ENCODE data around the gene PKM.

PKM gene

DNA sequence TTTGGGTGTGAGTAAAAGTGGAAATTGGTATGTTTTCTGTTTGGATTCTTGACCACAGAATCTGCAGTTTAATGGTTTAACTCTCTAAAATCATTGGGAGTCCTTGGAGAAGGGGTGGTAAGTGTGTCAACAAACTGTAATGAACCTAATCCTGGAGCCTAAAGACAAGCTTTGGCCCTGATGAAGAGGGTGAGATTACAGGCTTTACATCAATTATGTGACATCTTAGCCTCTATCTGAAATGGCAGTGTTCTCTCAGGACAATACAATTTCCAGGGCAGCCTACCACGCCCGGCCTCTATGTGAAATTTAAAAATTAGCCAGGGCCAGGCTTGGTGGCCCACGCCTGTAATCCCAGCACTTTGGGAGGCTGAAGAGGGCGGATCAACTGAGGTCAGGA is 4.3 kb upstream of the PKM start:
- Histone ChIP-seq H3K4me3 (ENCODE audit: low read depth, low read length) (no peak overlapping the region), H3K27ac (ENCODE audit: low read depth, low read length) (no peak overlapping the region), H3K9ac (ENCODE audit: low read length) (no peak overlapping the region), H3K9me3 (ENCODE audit: control insufficient read depth, insufficient read depth, low read depth, low read length) (no peaks in the 10 kb centered on the region), H3K4me1 (ENCODE audit: control insufficient read depth, insufficient read depth, low read length) (peaks cover 29% of the 10 kb centered on the region), H3K27me3 (ENCODE audit: control insufficient read depth, insufficient read depth, low read length) (peaks cover 17% of the 10 kb centered on the region; the same call in 1 of the 2 replicates), H3K36me3 (ENCODE audit: control insufficient read depth, insufficient read depth, low read length) (peaks cover 5% of the 10 kb centered on the region; the same call in 1 of the 2 replicates)

DNA sequence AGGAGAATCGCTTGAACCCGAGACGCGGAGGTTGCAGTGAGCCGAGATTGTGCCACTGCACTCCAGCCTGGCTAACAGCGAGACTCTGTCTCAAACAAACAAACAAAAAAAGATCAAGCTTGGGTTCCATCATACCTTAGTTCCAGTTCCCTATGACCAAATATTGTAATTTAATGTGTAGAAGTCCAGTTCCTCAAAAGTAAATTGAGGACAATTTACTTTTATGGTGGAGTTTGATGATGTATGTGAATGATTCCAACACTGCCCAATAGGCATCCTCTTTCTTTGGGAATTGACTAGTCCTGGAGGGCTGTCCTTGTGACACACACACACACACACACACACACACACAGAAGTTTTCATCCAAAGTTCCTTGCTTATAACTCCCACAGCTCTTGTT is 2.8 kb upstream of the PKM start:
- H3K4me1 ChIP-seq (ENCODE audit: control insufficient read depth, insufficient read depth, low read length): peaks cover 36% of the 10 kb centered on the region
- H3K9me3 ChIP-seq (ENCODE audit: control insufficient read depth, insufficient read depth, low read depth, low read length): no peaks in the 10 kb centered on the region
- H3K27me3 ChIP-seq (ENCODE audit: control insufficient read depth, insufficient read depth, low read length): peaks cover 17% of the 10 kb centered on the region; the same call in 1 of the 2 replicates
- H3K9ac ChIP-seq (ENCODE audit: low read length): no peak overlapping the region
- no peak overlapping the region for H3K4me3 ChIP-seq (ENCODE audit: low read depth, low read length)
- no peak overlapping the region for H3K27ac ChIP-seq (ENCODE audit: low read depth, low read length)
- peaks cover 6% of the 10 kb centered on the region; the same call in 1 of the 2 replicates for H3K36me3 ChIP-seq (ENCODE audit: control insufficient read depth, insufficient read depth, low read length)

GRCh38 chr15:72231833-72232478 is 966 bp upstream of the PKM start:
- Histone ChIP-seq H3K27me3 (ENCODE audit: control insufficient read depth, insufficient read depth, low read length) (peaks cover 17% of the 10 kb centered on the region; the same call in 1 of the 2 replicates), H3K9ac (ENCODE audit: low read length) (peak overlapping the region; percentile 85), H3K9me3 (ENCODE audit: control insufficient read depth, insufficient read depth, low read depth, low read length) (no peaks in the 10 kb centered on the region), H3K36me3 (ENCODE audit: control insufficient read depth, insufficient read depth, low read length) (peaks cover 6% of the 10 kb centered on the region; the same call in 1 of the 2 replicates), H3K27ac (ENCODE audit: low read depth, low read length) (peak overlapping the region; percentile 54; the same call in 1 of the 2 replicates), H3K4me3 (ENCODE audit: low read depth, low read length) (peak overlapping the region; percentile 100), H3K4me1 (ENCODE audit: control insufficient read depth, insufficient read depth, low read length) (peaks cover 41% of the 10 kb centered on the region)

DNA sequence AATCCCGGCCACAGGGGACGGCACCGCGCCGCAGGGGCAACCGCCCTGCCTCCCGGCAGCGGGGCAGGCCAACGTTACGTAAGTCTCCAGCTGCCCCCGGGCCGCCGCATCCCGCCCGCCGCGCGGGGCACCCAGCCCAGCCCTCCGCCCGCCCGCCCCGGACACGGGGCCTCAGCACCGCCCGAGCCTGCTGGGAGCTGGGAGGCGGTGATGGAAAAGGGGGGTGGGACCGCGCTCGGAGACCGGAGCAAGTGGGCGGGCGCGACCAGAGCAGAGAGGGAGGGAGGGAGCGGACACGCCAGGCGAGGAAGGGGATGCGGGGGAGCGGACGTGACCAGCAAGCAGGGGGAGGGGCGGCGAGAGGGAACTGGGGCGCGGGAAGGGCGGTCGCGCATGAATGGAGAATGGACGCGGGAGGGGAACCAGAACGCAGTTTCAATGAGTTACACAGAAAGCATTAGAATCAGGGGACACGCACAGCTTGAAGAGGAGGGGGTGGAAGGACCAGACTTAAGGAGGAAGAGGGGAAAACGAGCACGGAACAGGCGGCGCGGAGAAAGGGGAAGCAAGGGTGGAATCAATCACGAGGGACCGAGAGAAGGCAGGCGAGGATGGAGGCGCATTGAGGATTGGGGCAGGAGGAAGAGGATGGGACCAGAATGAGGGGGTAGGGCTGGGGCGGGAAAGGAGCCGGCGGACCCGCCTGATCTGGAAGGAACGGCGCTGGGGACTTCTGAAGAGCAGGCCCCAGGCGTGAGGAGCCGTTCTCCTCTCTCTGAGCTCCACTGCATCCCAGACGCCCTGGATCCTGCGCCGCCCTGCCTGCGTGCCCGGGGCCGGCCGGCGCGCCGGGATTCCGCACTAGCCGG is 559 bp downstream of the PKM start:
- Histone ChIP-seq H3K27ac (ENCODE audit: low read depth, low read length) (peak overlapping the region; percentile 86; the same call in 1 of the 2 replicates), H3K9me3 (ENCODE audit: control insufficient read depth, insufficient read depth, low read depth, low read length) (no peaks in the 10 kb centered on the region), H3K36me3 (ENCODE audit: control insufficient read depth, insufficient read depth, low read length) (peaks cover 13% of the 10 kb centered on the region; the same call in 1 of the 2 replicates), H3K4me3 (ENCODE audit: low read depth, low read length) (peak overlapping the region; percentile 100), H3K27me3 (ENCODE audit: control insufficient read depth, insufficient read depth, low read length) (peaks cover 17% of the 10 kb centered on the region; the same call in 1 of the 2 replicates), H3K4me1 (ENCODE audit: control insufficient read depth, insufficient read depth, low read length) (peaks cover 39% of the 10 kb centered on the region), H3K9ac (ENCODE audit: low read length) (peak overlapping the region; percentile 100)

- H3K4me3 ChIP-seq (ENCODE audit: low read depth, low read length): peak overlapping the region; percentile 100
- H3K27me3 ChIP-seq (ENCODE audit: control insufficient read depth, insufficient read depth, low read length): peaks cover 11% of the 10 kb centered on the region; the same call in 1 of the 2 replicates
- peaks cover 13% of the 10 kb centered on the region; the same call in 1 of the 2 replicates for H3K36me3 ChIP-seq (ENCODE audit: control insufficient read depth, insufficient read depth, low read length)
- peak overlapping the region; percentile 100 for H3K9ac ChIP-seq (ENCODE audit: low read length)
- peaks cover 39% of the 10 kb centered on the region for H3K4me1 ChIP-seq (ENCODE audit: control insufficient read depth, insufficient read depth, low read length)
- peak overlapping the region; percentile 86; the same call in 1 of the 2 replicates for H3K27ac ChIP-seq (ENCODE audit: low read depth, low read length)
- no peaks in the 10 kb centered on the region for H3K9me3 ChIP-seq (ENCODE audit: control insufficient read depth, insufficient read depth, low read depth, low read length)
Observed at GRCh38 chr15:72229947-72230196, 1.1 kb downstream of the PKM start.

- H3K4me1 ChIP-seq (ENCODE audit: control insufficient read depth, insufficient read depth, low read length): peaks cover 39% of the 10 kb centered on the region
- peaks cover 6% of the 10 kb centered on the region; the same call in 1 of the 2 replicates for H3K27me3 ChIP-seq (ENCODE audit: control insufficient read depth, insufficient read depth, low read length)
- H3K4me3 ChIP-seq (ENCODE audit: low read depth, low read length): peak overlapping the region; percentile 100
- no peaks in the 10 kb centered on the region for H3K9me3 ChIP-seq (ENCODE audit: control insufficient read depth, insufficient read depth, low read depth, low read length)
- H3K36me3 ChIP-seq (ENCODE audit: control insufficient read depth, insufficient read depth, low read length): peaks cover 16% of the 10 kb centered on the region
- H3K9ac ChIP-seq (ENCODE audit: low read length): peak overlapping the region; percentile 100
- peak overlapping the region; percentile 86; the same call in 1 of the 2 replicates for H3K27ac ChIP-seq (ENCODE audit: low read depth, low read length)
Observed at GRCh38 chr15:72229076-72229946, 1.7 kb downstream of the PKM start.

DNA sequence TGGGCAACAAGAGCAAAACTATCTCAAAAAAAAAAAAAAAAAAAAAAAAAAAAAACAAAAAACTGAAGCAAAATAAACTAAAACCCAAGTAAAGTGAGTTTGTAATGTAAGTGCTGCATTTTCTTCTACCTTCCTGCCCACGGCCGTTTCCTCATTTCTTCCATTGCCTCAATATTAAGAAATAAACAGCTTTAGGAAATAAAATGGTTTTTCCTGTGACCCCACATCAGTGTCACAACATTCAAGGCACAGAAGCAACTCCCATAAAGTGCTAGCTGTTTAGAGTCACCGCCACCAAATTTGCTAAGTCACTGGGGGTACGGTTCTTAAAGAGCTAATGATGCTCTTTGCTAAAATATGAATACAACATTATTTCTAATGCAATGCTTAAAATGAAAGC is 3.3 kb downstream of the PKM start:
- Histone ChIP-seq H3K4me1 (ENCODE audit: control insufficient read depth, insufficient read depth, low read length) (peaks cover 39% of the 10 kb centered on the region), H3K9ac (ENCODE audit: low read length) (peak overlapping the region; percentile 38), H3K27ac (ENCODE audit: low read depth, low read length) (peak overlapping the region; percentile 36; the same call in 1 of the 2 replicates), H3K9me3 (ENCODE audit: control insufficient read depth, insufficient read depth, low read depth, low read length) (no peaks in the 10 kb centered on the region), H3K36me3 (ENCODE audit: control insufficient read depth, insufficient read depth, low read length) (peaks cover 30% of the 10 kb centered on the region), H3K4me3 (ENCODE audit: low read depth, low read length) (peak overlapping the region; percentile 100; the same call in 1 of the 2 replicates), H3K27me3 (ENCODE audit: control insufficient read depth, insufficient read depth, low read length) (no peaks in the 10 kb centered on the region)

DNA sequence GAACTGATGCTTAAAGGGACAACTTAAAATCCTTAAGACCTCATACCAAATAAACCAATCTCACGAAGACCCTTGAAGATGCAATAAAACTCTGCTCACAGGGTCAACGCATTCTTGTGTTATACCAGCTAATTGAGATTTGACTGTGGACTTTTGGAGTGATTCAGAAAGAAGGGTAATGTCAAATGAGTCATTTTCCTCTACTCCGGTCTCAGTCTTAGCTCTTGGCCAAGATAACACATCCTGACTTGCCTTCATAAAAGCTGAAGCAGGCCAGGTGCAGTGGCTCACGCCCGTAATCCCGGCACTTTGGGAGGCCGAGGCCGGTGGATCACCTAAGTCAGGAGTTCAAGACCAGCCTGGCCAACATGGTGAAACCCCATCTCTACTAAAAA is 3.8 kb downstream of the PKM start:
- H3K9me3 ChIP-seq (ENCODE audit: control insufficient read depth, insufficient read depth, low read depth, low read length): no peaks in the 10 kb centered on the region
- H3K4me3 ChIP-seq (ENCODE audit: low read depth, low read length): peak overlapping the region; percentile 21; the same call in 1 of the 2 replicates
- H3K27ac ChIP-seq (ENCODE audit: low read depth, low read length): no peak overlapping the region
- no peak overlapping the region for H3K9ac ChIP-seq (ENCODE audit: low read length)
- peaks cover 35% of the 10 kb centered on the region for H3K4me1 ChIP-seq (ENCODE audit: control insufficient read depth, insufficient read depth, low read length)
- no peaks in the 10 kb centered on the region for H3K27me3 ChIP-seq (ENCODE audit: control insufficient read depth, insufficient read depth, low read length)
- H3K36me3 ChIP-seq (ENCODE audit: control insufficient read depth, insufficient read depth, low read length): peaks cover 35% of the 10 kb centered on the region

DNA sequence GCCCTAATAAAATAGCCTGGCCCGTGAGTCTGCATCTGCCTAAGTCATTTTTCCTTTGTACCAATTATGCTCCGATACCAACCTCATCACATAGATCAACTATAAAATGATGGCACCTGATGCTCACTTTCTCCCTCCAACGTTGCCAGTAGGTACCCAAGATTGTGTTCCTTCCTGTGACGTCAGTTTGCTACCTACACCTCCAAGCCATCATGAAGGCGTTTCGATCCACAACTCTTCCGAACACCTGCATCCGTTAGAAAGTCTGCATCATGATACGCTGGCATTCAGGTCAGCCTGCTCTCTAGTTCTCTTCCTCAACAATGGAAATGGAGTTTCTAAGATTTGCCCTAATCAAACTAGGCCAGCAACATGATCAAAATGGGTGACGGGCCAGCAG is 7.7 kb downstream of the PKM start:
- Histone ChIP-seq H3K9me3 (ENCODE audit: control insufficient read depth, insufficient read depth, low read depth, low read length) (no peaks in the 10 kb centered on the region), H3K27ac (ENCODE audit: low read depth, low read length) (no peak overlapping the region), H3K27me3 (ENCODE audit: control insufficient read depth, insufficient read depth, low read length) (no peaks in the 10 kb centered on the region), H3K9ac (ENCODE audit: low read length) (no peak overlapping the region), H3K36me3 (ENCODE audit: control insufficient read depth, insufficient read depth, low read length) (peaks cover 65% of the 10 kb centered on the region), H3K4me3 (ENCODE audit: low read depth, low read length) (no peak overlapping the region), H3K4me1 (ENCODE audit: control insufficient read depth, insufficient read depth, low read length) (peaks cover 21% of the 10 kb centered on the region)

GRCh38 chr15:72222393-72222792 is 8.6 kb downstream of the PKM start:
- Histone ChIP-seq H3K27me3 (ENCODE audit: control insufficient read depth, insufficient read depth, low read length) (no peaks in the 10 kb centered on the region), H3K4me1 (ENCODE audit: control insufficient read depth, insufficient read depth, low read length) (peaks cover 14% of the 10 kb centered on the region), H3K9ac (ENCODE audit: low read length) (no peak overlapping the region), H3K36me3 (ENCODE audit: control insufficient read depth, insufficient read depth, low read length) (peaks cover 74% of the 10 kb centered on the region), H3K27ac (ENCODE audit: low read depth, low read length) (no peak overlapping the region), H3K9me3 (ENCODE audit: control insufficient read depth, insufficient read depth, low read depth, low read length) (no peaks in the 10 kb centered on the region), H3K4me3 (ENCODE audit: low read depth, low read length) (no peak overlapping the region)

Data from HUES6 (cell line).